ENCODE data around the gene AKAP8. TPM values are rescaled to one million over a fixed set of nuclear protein-coding genes. Genes with fewer than 3 reads are reported as not detected.

Gene AKAP8
- polyA plus RNA-seq, 4 donors = 23.1 to 35.5 (median 26.6) TPM

Other genes starting within 250 kb of the AKAP8 start
- 100 to 1,000 TPM in 2 of 4 donors, 10 to 100 TPM in 2; 77.5 to 122 (median 103) TPM for gene NOTCH3, start 178.8 kb downstream of the AKAP8 start, polyA plus RNA-seq (ENCODE audit: insufficient read length in 4 of 4)
- 1 to 10 TPM; 1.9 to 5.9 (median 5.3) TPM for gene EPHX3, start 147.3 kb downstream of the AKAP8 start, polyA plus RNA-seq (ENCODE audit: insufficient read length in 4 of 4)
- gene BRD4, start 47.2 kb downstream of the AKAP8 start, polyA plus RNA-seq (ENCODE audit: insufficient read length in 4 of 4) = 10 to 100 TPM; 44.5 to 69.0 (median 53.5) TPM
- 100 to 1,000 TPM in 3 of 4 donors, 10 to 100 TPM in 1; 83.5 to 126 (median 113) TPM for gene AKAP8L, start 39.2 kb upstream of the AKAP8 start, polyA plus RNA-seq (ENCODE audit: insufficient read length in 4 of 4)
- gene WIZ, start 70.2 kb upstream of the AKAP8 start, polyA plus RNA-seq (ENCODE audit: insufficient read length in 4 of 4) = 10 to 100 TPM; 28.0 to 41.5 (median 29.9) TPM
- gene RASAL3, start 84.8 kb upstream of the AKAP8 start, polyA plus RNA-seq (ENCODE audit: insufficient read length in 4 of 4) = 1 to 10 TPM in 3 of 4 donors, under 1 TPM in 1; 0.64 to 2.0 (median 1.2) TPM
- under 1 TPM in 1 of 4 donors, not detected in 3; 0.10 TPM for gene PGLYRP2, start 99.7 kb upstream of the AKAP8 start, polyA plus RNA-seq (ENCODE audit: insufficient read length in 4 of 4)
- gene CYP4F22, start 128.7 kb upstream of the AKAP8 start, polyA plus RNA-seq (ENCODE audit: insufficient read length in 4 of 4) = under 1 TPM in 2 of 4 donors, not detected in 2; 0.58 to 0.96 TPM
- gene CYP4F8, start 235.4 kb upstream of the AKAP8 start, polyA plus RNA-seq (ENCODE audit: insufficient read length in 4 of 4) = under 1 TPM in 1 of 4 donors, not detected in 3; 0.06 TPM